Measurements from ENCODE around the gene ODR4.
"Not testable (repeated sequence)": the region's sequence is repeated elsewhere in the genome, so short reads cannot be mapped to it uniquely, and the experiment has no call there.

Gene ODR4

GRCh38 chr1:186424539-186424938 lies 48.9 kb downstream of the ODR4 start:
- DNase-seq, result no peak

- DNase-seq, result no peak
These were observed 50.5 kb downstream of the ODR4 start for GRCh38 chr1:186426118-186426517.

- DNase-seq, result no peak
These were observed 53.4 kb downstream of the ODR4 start for GRCh38 chr1:186429017-186429416.

GRCh38 chr1:186435336-186435735 lies 59.7 kb downstream of the ODR4 start:
- DNase-seq, result no peak

- no peak for DNase-seq
These were observed 62.9 kb downstream of the ODR4 start for GRCh38 chr1:186438567-186438966.

GRCh38 chr1:186440584-186440983 lies 64.9 kb downstream of the ODR4 start:
- DNase-seq, result no peak

GRCh38 chr1:186442651-186443375 lies 67.2 kb downstream of the ODR4 start:
- DNase-seq, result peak; percentile 49

- DNase-seq, result peak; percentile 7
These were observed 68.0 kb downstream of the ODR4 start for GRCh38 chr1:186443638-186444037.

GRCh38 chr1:186446152-186446551 lies 70.5 kb downstream of the ODR4 start:
- DNase-seq, result no peak

- peak; percentile 11 for DNase-seq
These were observed 79.3 kb downstream of the ODR4 start for GRCh38 chr1:186454981-186455380.

GRCh38 chr1:186456729-186457255 lies 81.2 kb downstream of the ODR4 start:
- DNase-seq, result no peak

GRCh38 chr1:186459161-186459560 lies 83.5 kb downstream of the ODR4 start:
- DNase-seq, result not testable (repeated sequence)

GRCh38 chr1:186461014-186461413 lies 85.4 kb downstream of the ODR4 start, which contains the start of gene PDC:
Gene PDC, minus strand, starts transcription at chr1:186461114. Its CDS starts 11,655 bp downstream, at chr1:186449459.
- no peak for DNase-seq

GRCh38 chr1:186463511-186463910 lies 87.9 kb downstream of the ODR4 start:
- no peak for DNase-seq

GRCh38 chr1:186463926-186464325 lies 88.3 kb downstream of the ODR4 start:
- DNase-seq, result no peak

GRCh38 chr1:186465491-186465890 lies 89.9 kb downstream of the ODR4 start:
- DNase-seq, result not testable (repeated sequence)

GRCh38 chr1:186465946-186466345 lies 90.3 kb downstream of the ODR4 start:
- DNase-seq, result no peak

Data from suppressor macrophage treated with lipopolysaccharide for 4 hours (primary cell).